Ecto neural progenitor cell (in vitro differentiated cells): ENCODE data around the gene ORC6.

ENCODE experiments used
- DNase-seq: peaks from one replicate; pipeline ENCODE4 v3.0.0-alpha.2; 2018; ENCODE audit warnings: low spot score

Gene ORC6

DNA sequence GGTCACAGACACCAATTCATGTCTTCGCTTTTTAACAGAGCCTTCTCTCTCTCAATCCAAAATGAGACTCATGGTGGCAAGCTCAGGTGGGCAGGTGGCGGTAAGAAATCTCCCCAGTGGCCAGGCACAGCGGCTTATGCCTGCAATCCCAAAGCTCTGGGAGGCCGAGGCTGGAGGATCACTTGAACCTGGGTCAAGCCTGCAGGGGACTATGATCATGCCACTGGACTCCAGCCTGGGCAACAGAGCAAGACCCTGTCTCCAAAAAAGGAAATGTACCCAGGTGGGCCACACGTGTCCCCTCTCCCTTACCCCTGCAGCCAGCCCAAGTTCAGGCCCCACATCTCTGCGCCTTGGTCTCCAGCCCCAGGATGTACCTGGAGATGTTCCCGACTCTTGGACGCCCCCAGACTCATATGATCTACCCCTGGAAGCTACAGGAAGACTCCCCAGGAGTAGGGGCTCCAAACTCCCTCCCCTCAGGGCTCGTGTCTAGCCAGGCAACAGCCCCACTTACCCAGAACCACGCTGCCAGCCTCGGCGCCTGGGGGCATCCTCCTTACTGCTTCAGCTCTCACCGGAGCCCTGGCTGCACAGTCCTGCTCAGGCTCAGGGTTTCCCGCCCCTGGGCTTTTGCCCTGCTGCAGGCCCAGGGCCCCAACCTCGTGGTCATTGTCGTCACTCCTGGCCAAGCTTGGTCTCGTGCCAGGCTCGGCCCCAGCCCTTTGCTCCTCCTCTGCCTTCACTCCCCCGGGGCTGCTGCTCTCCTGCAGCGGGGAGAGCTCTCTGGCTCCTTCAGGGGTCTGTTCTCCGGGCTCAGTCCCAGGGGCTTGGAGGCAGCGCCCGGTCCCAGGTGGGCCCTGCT is 42.5 kb downstream of the ORC6 start:
- DNase-seq = no peak

DNA sequence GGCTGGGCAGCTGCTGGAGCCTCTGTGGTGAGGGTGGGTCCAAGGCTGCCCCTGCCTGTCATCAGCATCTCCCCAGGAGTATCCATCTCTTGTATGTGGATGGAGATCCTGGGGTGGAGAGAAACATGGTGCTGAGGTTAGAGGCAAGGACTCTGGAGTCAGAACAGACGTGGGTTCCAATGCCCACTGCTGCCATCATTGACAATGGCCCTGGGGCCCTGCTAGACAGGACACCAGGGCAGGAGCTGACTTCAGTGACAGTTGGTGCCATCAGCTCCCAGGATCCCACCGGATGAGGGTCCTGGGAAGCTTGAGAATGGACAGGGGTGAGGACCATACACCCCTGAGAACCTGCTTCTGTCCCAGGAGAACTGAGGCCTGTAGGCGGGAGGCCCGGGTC is 43.1 kb downstream of the ORC6 start:
- DNase-seq = no peak

DNA sequence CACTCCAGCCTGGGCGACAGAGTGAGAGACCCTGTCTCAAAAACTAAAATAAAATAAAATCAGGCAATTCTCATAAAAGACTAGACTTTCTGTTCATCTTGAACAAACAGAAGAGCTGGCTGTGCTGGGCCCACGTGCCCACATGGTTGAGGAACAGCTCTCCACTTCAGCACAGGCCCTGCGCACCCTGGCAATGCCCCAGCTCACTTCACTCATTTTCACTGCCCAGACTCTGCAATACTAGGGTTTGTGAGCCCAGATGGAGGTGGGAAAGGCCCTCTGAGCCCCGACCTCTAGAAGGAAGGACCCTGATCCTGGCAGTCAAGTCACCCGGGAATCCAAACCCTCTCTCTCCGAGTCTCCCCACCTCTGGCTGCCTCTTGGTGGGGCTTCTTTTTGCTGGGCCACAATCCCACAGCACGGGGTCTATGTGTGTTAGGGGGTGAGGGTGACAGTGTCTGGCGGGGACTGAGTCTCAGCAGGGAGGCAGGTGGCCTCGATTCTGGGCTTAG is 43.9 kb downstream of the ORC6 start:
- DNase-seq = no peak

DNA sequence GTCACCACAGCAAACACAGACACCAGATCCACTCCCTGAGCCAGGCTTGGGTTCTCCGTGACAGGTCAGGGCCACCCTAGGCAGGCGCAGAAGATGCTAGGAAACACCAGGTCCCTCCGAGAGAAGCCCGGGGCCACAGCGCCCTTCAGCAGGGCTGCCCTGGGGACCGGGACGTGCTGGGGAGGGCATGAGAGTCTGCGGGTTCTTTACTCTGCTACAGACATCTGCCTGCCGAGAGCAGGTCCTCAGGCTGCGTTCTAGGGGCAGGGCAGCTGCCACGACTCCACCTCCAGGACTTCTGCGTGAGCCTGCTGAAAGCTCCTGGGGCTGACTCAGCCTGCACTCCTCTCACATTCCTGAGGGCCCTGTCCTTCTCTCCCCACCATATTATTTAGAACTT is 47.2 kb downstream of the ORC6 start:
- no peak for DNase-seq

DNA sequence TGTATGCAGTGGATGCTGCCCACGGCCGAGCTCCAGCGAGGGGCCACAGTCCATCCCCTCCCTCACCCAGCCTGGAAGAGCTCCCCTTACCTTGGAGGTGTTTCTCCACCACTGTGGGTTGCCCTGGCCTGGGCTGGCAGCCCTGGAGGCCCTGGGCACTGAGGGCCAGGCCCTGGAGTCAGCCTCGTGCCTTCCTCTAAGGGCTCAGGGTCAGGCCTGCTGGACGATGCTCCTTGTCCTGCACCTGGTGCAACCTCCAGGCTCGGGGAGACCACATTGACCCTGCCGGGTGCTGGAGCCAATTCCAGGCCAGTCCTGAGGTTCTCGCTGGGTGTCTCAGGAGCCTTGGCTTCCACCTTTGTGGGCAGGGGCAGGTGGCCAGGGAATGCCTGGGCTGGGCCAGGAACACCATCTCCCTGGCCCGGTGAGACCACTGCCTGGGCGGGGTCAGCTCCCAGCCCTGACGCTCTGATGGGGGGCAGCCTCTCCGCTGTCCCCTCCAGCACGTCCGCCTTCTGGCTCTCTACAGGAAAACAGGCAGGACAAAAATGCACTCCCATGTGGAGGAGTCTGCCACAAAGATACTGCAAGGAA is 48.3 kb downstream of the ORC6 start:
- DNase-seq = no peak

DNA sequence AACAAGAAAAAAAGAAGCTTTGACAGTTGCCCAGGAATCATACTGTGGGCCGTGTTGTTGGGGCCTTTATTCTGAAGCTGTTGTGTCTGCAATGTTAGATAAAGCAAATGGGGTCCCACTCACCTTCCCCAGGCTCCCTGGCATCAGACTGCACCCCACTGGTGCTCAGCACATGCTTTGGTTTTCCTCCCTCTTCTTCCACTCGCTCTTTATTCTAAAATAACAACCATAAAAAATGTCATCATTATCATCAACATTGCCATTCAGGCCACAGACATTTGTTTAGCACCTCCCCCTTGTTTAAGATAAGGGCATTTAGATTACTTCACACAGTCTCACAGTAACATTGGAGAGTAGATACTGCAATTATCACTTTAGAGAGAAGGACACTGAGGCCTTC is 50.5 kb downstream of the ORC6 start:
- DNase-seq = no peak

DNA sequence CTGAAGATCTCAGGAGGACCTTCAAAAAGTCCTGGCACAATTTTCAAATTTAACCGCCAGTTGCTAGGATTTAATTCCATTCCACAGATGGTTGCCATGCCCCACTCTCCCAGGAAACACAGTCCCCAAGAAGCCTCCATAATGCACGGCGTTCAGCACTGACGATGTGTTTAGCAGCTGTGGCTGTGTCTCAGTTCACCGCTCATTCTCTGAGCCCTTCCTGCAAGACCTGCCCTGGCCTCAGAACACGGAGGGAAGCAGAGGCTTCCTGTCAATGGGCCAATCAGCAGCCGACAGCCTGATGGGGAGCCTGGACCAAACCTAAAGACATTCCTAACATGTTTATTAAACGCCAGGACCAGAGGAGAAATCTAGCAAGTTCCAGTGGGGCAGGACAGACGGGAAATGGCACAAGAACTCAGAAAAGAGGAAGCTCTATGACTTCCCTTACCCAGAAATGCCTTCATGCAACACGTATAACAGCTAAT is 53.8 kb downstream of the ORC6 start:
- DNase-seq = no peak

DNA sequence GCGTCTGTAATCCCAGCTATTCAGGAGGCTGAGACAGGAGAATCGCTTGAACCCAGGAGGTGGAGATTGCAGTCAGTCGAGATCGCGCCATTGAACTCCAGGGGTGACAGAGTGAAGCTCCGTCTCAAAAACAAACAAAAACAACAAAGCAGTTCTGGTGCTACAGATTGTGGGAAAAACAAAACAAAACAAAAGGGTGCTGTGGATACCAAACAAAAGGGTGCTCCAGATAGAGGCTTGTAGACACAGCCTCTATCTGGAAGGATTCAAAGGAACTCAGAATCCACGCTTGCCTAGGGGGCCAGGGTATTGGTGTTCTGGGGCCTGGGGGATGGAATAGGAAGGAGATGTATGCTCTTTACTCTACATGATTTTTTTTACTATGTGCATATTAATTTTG is 56.2 kb downstream of the ORC6 start:
- no peak for DNase-seq

DNA sequence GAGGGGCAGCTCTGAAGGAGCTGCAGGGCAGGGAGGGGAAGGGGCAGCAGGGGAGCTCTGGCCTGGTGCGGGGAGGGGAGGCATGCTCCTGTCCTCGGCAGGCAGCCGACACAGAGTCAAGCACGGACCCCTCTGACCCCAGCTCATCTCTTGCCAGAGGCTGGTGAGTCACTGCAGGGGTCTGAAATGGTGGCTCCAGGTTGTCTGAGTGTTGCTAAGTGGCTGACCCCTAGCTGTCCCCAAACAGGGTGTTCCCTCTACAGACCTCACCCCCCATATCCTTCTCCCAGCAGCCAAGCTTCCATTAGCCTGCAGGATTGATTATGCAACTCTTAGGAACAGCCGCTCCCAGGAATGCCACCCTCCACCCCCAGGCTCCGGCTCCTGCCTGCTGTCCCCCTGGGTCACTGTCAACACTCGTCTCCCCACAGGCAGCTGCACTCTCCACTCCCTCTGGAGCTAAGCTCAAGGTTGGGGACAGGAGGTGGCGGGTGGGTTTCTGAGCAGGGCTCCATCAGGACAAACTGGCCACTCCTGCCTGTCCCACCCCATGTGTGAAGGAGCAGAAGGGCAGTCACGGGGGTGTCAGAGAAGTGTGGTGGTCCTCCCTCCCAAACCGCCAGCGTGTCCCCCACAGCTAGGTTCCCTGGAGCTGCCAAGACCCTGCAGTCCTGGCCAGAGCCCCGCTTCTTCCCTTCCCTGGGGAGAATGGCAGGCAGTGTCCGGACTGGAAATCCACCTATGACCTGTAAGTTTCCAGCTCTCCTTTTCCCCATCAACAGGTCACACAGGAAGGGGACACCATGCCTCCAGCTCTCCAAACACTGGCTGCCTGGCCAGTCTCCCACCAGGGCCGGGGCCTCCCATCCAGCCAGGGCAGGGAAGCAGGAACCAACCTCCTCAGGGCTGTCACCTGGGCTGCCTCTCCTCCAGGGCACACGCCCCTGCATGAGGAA is 57.6 kb downstream of the ORC6 start:
- no peak for DNase-seq
